ENCODE data around the gene ZNRF3.

Gene ZNRF3

DNA sequence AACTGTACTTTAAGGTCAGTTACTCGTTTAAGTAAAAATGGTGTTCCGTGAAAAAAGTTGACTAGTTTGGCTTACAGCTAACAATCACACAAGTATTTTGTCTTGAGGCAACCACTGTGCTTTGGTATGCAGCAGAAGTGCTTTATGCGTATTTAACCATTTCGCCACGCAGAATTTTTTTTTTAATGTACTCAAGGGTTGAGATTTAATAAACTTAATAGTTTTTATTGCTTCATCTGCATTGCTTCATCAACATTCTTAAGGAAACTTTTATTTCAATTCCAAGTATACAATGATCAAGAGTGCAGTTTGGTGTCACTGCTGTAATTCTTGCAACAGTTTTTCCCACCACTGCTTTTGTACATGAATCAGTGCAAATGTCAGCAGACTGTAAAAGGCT lies 66.4 kb downstream of the ZNRF3 start:
- DNase-seq (ENCODE audit: insufficient read length, low spot score) = no peak
- no peak for FAIRE-seq

DNA sequence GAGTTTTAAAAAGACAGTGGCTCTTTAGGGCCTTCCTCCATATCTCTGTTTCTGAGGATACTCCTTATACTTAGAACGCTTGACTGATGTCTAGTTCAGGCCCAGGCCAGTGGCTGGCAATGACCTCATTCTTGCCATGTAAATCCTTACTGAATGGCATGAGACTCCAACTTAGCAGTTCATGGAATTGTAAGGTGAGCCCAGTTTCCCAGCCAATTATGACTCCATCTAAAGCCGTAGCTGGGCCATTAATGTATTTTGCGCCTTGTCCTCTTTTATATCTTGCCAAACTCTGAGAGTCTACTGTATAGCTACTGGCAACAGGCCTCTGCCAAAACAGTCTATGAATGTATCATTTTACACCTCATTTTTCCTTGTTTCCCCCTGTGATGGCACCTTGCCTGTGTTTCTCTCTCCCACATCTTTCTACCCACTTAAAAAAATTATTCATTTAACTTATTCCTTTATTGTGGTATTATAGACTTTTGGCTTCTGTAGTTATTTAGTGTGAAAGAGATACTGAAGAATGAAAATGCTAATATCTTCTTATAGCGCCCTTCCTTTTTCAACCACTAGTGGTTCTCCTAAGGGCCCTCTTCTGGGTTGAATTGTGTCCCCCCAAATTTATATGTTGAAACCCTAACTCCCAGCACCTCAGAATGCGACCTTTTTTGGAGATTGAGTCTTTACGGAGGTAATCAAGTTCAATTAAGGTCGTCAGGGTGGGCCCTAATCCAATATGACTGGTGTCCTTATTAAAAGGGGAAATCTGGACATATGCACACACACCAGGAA lies 67.4 kb downstream of the ZNRF3 start:
- DNase-seq (ENCODE audit: insufficient read length, low spot score) (no peak), FAIRE-seq (no peak)

DNA sequence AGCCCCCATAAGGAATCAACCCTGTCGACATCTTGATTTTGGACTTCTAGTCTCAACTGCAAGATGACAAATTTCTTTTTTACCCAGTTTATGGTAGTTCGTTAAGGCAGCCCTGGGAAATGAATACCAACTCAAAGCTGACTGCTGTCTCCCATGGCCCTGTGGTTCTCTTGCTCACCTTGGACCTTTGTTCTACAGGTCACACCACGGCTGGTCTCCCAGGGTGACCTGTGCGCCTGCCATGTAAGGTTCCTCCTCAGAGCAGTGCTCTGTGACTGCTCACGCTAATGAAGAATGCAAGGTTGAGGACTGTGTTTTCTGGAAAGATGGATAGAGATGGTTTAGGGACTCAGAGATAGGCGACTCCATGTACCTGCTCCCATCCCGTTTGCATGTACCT lies 68.2 kb downstream of the ZNRF3 start:
- DNase-seq (ENCODE audit: insufficient read length, low spot score) (no peak), FAIRE-seq (no peak)

DNA sequence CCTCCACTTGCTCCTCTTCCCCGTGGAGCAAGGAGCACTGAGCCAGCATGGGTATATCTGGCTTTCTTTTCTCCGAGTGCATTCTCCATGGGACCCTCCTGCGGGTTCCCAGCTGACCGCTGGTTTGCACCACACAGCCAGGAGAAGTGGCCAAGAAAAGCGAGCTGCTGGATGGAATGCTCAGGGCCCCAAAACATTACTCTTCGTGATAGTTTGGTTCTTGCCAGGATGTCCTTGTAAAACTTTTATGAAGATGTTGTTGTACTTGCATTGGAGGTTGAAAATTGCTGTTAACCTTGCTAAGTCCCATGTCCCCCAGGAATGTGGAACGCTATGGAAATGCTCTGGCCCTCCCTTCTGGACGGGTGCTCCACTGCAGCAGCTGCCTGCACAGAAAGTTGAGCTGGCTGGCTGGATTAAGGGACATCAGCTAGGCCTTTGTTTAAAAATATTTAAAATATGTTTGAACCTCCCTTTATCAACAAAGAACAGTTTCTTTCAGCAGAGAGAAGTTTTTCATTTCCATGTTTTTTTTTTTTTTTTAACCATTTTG lies 68.7 kb downstream of the ZNRF3 start:
- DNase-seq (ENCODE audit: insufficient read length, low spot score) (no peak), FAIRE-seq (no peak)

DNA sequence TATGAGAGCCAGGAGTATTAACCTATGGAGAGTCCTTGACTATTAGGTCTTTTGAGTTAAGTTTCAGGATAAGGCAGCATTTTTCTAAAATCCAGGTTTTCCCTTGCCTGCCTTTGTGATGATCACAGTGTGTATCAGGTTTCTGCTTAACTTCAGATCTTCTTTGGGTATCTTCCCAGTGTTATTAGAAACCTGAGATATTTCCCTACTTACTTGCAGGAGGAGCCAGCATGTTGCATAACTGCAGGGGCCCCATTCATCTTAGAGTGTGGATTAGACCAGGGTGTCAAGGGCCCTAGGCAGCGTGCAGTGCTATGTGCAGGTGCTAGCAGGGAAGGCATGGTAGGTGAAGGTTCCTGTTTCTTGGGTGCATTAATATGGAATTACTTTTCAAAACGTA lies 69.5 kb downstream of the ZNRF3 start:
- no peak for FAIRE-seq
- DNase-seq (ENCODE audit: insufficient read length, low spot score) = peak; percentile 39

DNA sequence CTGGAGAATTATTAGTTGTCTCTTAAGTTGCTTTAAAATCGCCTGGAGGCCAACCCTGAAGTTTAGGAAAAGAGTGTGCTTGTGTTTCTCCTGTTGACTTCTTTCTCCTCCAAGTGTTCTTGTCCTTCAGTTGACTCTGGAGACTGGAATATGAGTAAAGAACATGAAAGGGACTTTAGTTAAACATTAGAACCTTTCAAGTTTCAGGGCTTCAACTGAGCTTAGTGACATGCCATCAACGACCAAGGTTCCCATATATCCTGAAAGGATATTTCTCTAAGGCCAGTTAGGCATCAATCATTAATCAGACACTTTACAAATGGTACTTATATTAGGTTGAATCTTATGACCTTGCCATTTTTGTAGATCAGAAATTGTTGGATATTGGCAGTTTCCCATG lies 70.0 kb downstream of the ZNRF3 start:
- DNase-seq (ENCODE audit: insufficient read length, low spot score) (no peak), FAIRE-seq (no peak)

DNA sequence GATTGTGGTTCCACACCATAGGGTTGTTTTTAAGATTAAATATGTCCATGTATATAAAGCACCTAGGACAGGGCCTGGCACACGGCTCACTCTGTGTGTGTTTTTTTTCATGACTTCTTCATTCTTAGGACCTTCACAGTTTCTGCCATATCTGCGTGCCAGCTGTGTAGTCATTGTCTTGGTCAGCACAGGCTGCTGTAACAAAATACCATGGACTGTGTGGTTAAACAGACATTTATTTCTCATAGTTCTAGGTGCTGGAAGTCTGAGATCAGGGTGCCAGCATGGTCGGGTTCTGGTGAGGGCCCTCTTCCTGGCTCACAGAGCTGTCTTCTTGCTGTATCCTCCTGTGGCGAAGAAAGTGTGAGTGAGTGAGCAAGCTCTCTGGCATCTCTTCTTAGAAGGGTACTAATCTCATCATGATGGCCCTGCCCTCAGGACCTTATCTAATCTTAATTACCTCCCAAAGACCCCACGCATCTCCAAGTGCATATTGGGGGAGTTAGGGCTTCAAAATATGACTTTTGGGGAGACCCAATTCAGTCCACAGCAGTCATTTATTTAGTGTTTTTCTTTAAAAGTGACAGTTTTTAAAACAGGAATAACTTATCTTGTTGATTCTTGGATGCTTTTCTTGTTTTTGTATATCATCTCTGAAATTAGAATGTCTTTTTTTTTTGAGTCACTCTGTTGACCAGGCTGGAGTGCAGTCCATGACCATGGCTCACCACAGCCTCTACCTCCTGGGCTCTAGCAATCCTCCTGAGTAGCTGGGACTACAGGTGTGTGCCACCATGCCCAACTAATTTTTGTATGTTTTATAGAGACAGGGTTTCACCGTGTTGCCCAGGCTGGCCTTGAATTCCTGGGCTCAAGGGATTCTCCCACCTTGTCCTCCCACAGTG lies 70.9 kb downstream of the ZNRF3 start:
- FAIRE-seq = no peak

DNA sequence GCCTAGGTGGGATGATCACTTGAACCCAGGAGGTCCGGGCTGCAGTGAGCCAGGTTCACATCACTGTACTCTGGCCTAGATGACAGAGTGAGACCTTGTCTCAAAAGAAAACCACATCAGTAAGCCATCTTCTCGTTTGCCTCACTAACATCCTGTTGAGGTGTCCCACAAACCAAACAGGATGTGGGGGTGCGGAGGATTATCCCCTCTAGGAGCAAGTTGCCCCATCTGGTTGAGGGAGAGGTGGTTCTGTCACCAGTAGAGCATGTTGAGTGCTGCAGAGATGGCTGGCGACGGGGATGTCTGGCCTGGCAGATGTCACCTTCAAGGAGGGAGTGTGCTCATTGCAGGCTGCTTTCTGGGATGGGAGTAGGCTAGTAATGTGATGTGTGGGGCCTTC lies 72.4 kb downstream of the ZNRF3 start:
- FAIRE-seq (no peak), DNase-seq (ENCODE audit: insufficient read length, low spot score) (no peak)

More for the DNA sequence above, 70.9 kb downstream of the ZNRF3 start:
- no peak for DNase-seq (ENCODE audit: insufficient read length, low spot score)

DNA sequence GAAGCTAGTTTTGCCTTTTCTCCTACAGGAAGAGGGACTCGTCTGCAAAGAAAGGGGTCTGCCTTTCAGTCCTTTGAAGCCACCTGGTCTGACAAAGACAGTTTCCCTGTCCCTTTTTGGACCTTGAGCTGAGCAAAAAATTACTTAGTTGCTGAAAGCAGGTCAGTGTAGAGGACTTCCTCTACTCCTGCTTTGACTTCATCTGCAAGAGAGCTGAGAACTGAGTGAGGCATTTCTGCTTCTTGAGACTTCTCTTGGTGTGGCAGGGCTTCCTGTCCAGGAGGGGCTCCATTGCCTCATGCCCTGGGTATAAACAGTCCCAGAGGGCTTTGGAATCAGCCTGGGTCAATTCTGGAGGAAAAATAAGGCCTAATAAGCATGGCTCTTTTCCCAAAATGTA lies 73.1 kb downstream of the ZNRF3 start:
- no peak for FAIRE-seq
- no peak for DNase-seq (ENCODE audit: insufficient read length, low spot score)

DNA sequence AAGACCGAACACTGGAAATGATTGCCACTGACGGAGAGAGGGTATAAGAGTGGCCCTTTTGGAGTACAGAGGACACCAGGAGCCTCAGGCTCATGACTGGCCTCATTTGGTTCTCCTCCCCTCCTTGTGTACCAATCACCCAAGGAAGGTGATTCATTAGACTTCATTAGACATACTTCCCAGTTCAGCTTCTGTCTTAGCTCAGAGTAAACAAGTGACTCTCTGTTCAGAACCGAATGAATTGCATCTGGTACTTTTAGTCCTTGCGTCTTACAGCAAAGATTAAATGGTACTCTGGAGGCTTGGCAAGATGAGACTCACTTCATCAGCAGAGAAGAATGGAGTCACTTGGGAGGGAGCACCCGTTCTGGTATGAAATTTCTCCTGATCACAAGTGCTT lies 75.2 kb downstream of the ZNRF3 start:
- FAIRE-seq (no peak), DNase-seq (ENCODE audit: insufficient read length, low spot score) (no peak)

DNA sequence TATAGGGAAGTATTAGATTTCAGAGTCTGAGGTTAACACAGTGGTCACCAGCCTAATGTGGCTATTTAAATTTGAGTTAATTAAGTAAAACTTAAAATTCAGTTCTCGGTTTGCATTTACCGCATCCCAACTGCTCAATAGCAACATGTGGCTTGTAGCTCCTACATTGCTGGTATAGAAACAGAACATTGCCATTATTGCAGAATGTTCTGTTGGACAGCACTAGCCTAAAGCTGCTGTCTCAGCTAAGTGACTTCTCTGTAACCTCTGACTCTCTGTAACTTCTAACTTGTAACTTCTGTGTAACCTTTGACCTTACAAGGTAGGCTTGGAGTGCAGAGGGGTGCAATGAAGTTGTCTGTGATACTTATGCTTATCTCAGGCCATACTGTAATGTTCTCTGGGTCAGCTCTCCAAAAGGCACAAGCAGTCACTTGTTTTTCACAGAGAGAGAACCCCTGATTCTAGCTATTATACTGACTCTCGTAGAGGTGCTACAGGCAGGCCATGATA lies 78.7 kb downstream of the ZNRF3 start:
- no peak for DNase-seq (ENCODE audit: insufficient read length, low spot score)
- no peak for FAIRE-seq

DNA sequence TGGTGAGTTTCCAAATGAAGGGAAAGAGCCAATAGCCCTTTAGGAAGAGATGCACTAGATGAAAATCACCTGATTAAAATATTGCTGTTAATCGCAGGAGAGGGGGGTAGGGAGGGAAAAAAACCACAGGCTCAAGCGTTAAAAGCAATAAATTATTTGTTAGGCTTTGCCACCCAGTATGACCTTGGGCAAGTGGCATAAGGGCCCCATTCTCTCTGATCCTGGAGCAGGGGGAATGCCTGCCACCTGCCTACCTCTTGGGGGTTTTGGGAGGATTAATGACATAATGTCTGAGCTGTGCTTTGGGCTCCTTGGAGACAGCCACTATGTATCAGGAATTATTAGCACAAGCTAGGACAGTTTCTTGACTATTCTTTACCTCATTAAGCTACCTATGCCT lies 80.0 kb downstream of the ZNRF3 start:
- DNase-seq (ENCODE audit: insufficient read length, low spot score) (no peak), FAIRE-seq (no peak)

DNA sequence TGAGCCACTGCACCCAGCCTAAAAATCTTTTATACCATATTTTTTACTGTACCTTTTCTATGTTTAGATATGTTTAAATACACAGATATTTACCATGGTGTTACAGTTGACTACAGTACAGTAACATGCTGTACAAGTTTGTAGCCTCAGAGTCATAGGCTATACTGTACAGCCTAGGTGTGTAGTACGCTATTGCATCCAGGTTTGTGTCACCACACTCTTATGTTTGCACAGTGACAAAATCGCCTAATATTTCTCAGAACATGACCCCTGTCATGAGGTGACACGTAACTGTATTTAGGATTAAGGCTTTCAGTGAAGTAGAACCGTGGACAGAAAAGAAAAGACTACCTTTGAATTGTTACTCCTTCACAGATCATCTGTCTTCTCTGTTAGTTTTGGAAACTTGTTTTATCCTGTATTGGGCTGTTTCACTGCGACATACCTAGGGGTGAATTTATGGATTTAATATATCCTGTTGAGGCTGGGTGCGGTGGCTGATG lies 83.8 kb downstream of the ZNRF3 start:
- no peak for FAIRE-seq
- DNase-seq (ENCODE audit: insufficient read length, low spot score) = no peak

DNA sequence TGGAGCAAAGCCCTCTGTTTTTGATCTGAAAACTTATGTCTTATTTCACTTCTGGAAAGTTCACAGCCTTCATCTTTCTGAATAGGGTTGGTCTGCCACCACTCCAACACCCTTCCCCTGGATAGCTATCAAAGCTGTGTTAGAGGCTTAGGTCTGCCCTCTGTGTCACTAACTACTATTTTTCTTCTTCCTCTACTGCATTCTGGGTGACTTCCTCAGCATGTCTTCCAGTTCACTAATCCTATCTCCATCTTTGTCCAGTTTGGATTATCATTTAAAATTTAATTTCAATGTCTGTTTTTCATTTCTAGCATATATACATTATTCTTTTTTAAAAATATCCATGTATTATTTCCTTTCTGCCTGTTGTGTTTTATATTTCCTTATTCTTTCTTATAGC lies 84.6 kb downstream of the ZNRF3 start:
- FAIRE-seq = no peak

DNA sequence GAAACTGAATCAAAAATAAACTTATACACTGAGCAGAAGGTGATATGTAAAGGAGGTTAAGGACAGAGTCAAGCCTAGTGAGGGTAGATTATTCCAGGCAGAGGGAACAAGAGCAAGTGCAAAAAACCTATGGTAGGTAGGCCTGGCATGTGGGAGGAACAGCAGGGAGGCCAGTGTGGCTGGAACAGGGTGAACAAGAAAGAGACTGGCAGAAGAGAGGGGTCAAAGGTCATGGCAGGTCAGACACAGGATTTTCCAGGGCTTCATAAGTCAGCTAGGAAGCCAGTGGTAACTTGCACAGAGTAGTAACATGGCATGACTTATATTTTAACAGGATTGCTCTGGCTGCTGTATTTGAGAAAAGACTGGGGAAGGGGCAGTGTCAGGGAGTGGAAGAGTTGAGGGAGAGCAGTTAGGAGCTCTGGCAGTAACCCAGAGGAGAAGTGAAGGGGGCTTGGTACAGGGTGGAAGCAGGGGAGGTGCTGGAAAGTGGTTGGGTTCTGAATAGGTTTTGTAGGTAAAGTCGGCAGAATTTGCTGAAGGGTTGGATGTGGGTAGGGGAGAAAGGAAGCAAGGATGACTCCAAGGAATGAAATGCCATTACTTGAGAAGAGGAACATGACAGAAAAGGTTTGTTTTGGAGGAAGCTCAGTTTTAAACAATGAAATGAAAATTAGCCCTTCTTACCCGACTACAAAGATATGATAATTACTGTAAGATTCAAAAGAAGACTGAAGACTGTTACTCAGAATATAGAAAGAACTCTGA lies 86.2 kb downstream of the ZNRF3 start:
- FAIRE-seq = no peak
- DNase-seq (ENCODE audit: insufficient read length, low spot score) = no peak

More for the DNA sequence above, 84.6 kb downstream of the ZNRF3 start:
- no peak for DNase-seq (ENCODE audit: insufficient read length, low spot score)

DNA sequence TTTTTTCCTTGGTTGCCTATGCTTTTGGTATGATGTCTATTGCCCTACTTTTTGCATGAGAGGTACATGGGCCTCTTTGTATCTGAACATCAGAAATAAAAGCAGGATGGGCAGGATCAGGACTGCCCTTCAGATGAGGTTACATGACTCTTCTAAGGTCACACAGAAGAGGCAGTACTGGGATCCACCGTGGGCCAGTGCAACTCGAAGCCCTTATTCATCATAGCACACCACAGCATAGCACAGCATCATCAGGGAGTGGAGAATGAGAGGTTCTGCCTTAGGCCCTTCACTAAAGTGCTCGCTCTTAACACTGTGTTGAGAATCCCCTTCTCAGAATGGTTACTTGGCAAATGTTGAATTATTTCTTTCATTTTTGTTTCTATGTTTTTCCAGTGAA lies 90.0 kb downstream of the ZNRF3 start:
- no peak for FAIRE-seq
- no peak for DNase-seq (ENCODE audit: insufficient read length, low spot score)

DNA sequence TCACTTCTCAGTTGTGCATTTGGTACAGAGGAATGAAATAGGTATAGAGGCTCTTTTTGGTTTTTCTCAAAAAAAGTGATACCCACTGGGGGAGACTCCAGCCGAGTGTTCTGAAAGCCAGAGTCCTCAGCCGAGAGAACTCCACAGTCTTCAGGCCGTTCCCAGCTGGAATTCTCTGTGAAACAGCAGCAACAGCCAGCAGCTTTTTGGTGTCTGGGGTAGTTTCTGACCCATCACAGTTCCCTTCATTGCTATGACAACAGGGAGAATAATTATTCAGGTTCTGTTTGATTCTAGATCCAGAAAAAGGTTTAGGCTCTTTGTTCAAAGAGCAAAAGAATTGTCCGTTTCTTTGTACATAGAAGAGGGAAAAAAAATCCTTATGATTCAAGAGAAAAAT lies 93.7 kb downstream of the ZNRF3 start:
- no peak for DNase-seq (ENCODE audit: insufficient read length, low spot score)
- FAIRE-seq = no peak

DNA sequence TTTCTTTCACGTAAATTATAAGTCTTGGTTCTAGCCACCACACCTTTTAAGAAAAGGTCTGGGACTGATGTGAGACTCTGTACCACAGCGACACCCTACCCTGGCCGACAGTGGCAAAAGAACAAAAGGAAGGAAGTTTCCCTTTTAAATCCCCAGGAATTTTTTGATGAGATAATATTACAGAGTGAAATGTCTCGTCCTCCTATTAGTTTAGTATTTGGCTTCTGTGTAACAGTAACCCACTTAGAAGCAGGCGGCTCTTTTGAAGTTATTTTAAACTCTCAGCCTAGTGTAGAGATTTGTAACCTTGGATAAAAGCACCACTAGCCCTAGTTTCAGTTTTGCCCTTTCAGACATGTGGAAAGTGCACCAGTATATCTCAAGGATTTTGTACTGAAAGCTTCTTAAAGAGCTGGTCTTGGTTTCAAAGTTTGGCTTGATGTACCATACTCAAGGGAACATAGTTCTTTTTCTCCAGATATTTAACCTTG lies 94.2 kb downstream of the ZNRF3 start:
- FAIRE-seq = no peak
- no peak for DNase-seq (ENCODE audit: insufficient read length, low spot score)

DNA sequence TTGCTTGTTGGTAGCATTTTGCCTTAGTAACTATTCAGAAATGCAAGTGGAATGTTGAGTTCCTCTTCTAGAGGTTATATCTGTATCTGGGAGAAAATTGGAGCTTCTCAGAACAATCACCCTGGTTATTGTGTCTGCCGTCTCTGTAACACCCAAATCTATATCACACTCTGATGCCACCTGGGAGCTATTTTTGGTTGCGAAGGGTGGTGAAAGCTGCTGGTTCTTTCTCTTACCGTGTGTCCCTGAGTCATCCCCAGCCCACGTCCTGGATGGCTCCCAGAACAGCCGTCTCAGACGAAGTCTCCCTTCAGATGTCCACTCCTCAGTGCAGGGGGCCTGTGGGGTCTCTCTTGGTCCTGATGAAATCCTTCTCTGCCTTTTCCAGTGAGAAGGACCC lies 94.8 kb downstream of the ZNRF3 start:
- DNase-seq (ENCODE audit: insufficient read length, low spot score) (no peak), FAIRE-seq (no peak)

All from HTR-8/SVneo (cell line).